Uterus (tissue), 4 donors: Measurements from ENCODE around the gene RNFT2. TPM values are rescaled to one million over a fixed set of nuclear protein-coding genes. Genes with fewer than 3 reads are reported as not detected.

Experiments used
- DNase-seq, 2 donors: peaks; one replicate each; pipeline ENCODE4 v3.0.0-alpha.2; 2019 to 2020
- H3K27ac ChIP-seq, 2 donors: fragments of 200-600 bp; sonication (generic); 1 replicate in 1 of 2; 2 replicates in 1 of 2; pipeline ENCODE4 v1.5.1; 2016 to 2018
- H3K27me3 ChIP-seq, 2 donors: fragments of 200-600 bp; sonication (generic); one replicate each; pipeline ENCODE4 v1.5.1; 2018 to 2019; ENCODE audit warnings: control low read depth in 1 of 2
- H3K36me3 ChIP-seq, 2 donors: fragments of 200-600 bp; sonication (generic); one replicate each; pipeline ENCODE4 v1.5.1; 2019; ENCODE audit warnings: control low read depth in 1 of 2
- H3K4me1 ChIP-seq, 2 donors: fragments of 200-600 bp; sonication (generic); one replicate each; pipeline ENCODE4 v1.5.1; 2018 to 2019; ENCODE audit warnings: control low read depth in 1 of 2
- H3K4me3 ChIP-seq, 2 donors: fragments of 200-600 bp; sonication (generic); 1 replicate in 1 of 2; 2 replicates in 1 of 2; pipeline ENCODE4 v1.5.1; 2018 to 2019; ENCODE audit warnings: mild to moderate bottlenecking in 1 of 2
- H3K9me3 ChIP-seq, 2 donors: fragments of 200-600 bp; sonication (generic); one replicate each; pipeline ENCODE4 v1.5.1; 2019; ENCODE audit warnings: control low read depth in 1 of 2
- CTCF ChIP-seq, 4 experiments: fragments of 200-600 bp in 2 of 4; fragments of 450-650 bp in 2 of 4; sonication (generic) in 2 of 4; IDR thresholded peaks; one replicate each; pipeline ENCODE4 v1.5.1; 2016 to 2019; ENCODE audit warnings: antibody characterized with exemption in 4 of 4, mild to moderate bottlenecking in 2 of 4, moderate library complexity in 1 of 4
- POLR2A ChIP-seq, 2 donors: fragments of 450-650 bp; IDR thresholded peaks; one replicate each; pipeline ENCODE4 v1.6.1; 2016; ENCODE audit warnings: antibody characterized with exemption in 2 of 2, mild to moderate bottlenecking in 1 of 2, moderate library complexity in 1 of 2
- intact Hi-C: fragments of 100-400 bp; cut with DNase I; formaldehyde crosslinking; loops from one replicate; pipeline ENCODE4 v1.15.1; 2023; ENCODE audit warnings: low total_unique reads
- total RNA-seq, 4 donors: library from RNA; depleted of rRNA in 3 of 4; stranded (reverse); fragments of >200 nt in 3 of 4; gene quantifications; one replicate each; pipeline versions ENCODE4 v1.1.0 to v1.2.4, GENCODE V29; 2014 to 2023
- donor health status: DM: yes; HTN: yes; CAD: no.

Gene RNFT2
- total RNA-seq, 4 donors from 2014 or later = 1.4 to 4.7 TPM; not detected in 2

GRCh38 chr12:116697305-116697704 lies 40.8 kb upstream of the RNFT2 start:
- DNase-seq = no peak
- no peaks in the 10 kb centered on the region for H3K9me3 ChIP-seq
- intact Hi-C loops = no loop called here
- no peaks in the 10 kb centered on the region for H3K4me1 ChIP-seq
- H3K27ac ChIP-seq = no peak overlapping the region
- no peak for TF ChIP-seq POLR2A (IDR thresholded peaks at IDR 0.05)
- no peak for TF ChIP-seq CTCF (IDR thresholded peaks at IDR 0.05)
- no peak overlapping the region for H3K4me3 ChIP-seq
- H3K36me3 ChIP-seq = no peaks in the 10 kb centered on the region
- peaks cover 0 to 6% of the 10 kb centered on the region in 2 donors for H3K27me3 ChIP-seq

DNA sequence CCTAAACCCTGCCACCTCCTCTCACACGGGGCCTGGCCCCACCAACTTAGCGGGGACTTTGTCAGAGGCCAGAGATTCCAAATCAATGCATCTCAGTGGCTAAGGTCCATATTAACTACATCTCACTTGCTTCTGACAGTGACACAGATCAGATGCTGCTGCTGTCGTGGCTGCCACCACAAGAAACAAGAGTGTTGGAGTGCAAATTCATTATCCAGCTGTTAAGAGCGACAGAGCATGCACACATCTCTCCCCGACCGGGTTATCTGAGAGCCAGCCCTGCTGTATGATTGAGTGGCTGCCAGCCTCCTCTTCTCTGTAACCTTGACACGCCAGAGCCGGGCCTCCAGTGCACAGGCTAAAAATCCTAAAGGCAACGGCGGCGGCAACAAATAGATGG lies 40.4 kb upstream of the RNFT2 start:
- no peak for TF ChIP-seq CTCF (IDR thresholded peaks at IDR 0.05)
- no peak for TF ChIP-seq POLR2A (IDR thresholded peaks at IDR 0.05)
- peaks cover 0 to 5% of the 10 kb centered on the region in 2 donors for H3K27me3 ChIP-seq
- no peak overlapping the region for H3K27ac ChIP-seq

GRCh38 chr12:116698116-116698515 lies 40.0 kb upstream of the RNFT2 start:
- Histone ChIP-seq H3K4me1 (no peaks in the 10 kb centered on the region), H3K9me3 (no peaks in the 10 kb centered on the region), H3K27ac (no peak overlapping the region), H3K4me3 (no peak overlapping the region), H3K36me3 (no peaks in the 10 kb centered on the region), H3K27me3 (peaks cover 0 to 3% of the 10 kb centered on the region in 2 donors)
- TF ChIP-seq POLR2A (IDR thresholded peaks at IDR 0.05) (no peak), CTCF (IDR thresholded peaks at IDR 0.05) (no peak)
- intact Hi-C loops = no loop called here
- DNase-seq = no peak

More for the DNA sequence above, 40.4 kb upstream of the RNFT2 start:
- no peak for DNase-seq
- Histone ChIP-seq H3K4me1 (no peaks in the 10 kb centered on the region), H3K9me3 (no peaks in the 10 kb centered on the region), H3K36me3 (no peaks in the 10 kb centered on the region), H3K4me3 (no peak overlapping the region)
- intact Hi-C loops = no loop called here

DNA sequence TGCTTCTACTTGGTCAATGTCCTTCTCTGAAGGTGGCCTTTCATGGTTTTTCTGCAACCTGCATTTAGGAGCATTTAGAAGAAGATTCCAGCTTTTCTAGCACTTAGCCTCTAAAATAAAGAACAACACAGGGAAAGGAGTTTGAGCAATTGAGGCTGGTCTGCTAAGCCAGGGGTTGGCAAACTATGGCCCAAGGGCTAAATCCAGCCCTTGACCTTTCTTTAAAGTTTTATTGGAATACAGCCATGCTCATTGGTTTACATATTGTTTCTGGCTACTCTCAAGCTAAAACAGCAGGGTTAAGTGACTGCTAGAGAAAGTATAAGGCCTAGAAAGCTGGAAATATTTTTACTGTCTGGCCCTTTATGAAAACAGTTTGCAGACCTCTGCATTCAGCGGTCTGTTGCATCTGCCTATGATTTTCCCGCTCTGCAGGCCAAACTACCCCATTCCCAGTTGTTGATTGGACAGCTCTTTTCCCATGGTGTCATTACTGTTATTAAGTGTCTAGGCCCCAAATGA lies 39.5 kb upstream of the RNFT2 start:
- Histone ChIP-seq H3K27ac (no peak overlapping the region), H3K4me3 (no peak overlapping the region), H3K9me3 (no peaks in the 10 kb centered on the region), H3K4me1 (no peaks in the 10 kb centered on the region), H3K36me3 (no peaks in the 10 kb centered on the region), H3K27me3 (no peaks in the 10 kb centered on the region)
- no peak for DNase-seq
- no peak for TF ChIP-seq POLR2A (IDR thresholded peaks at IDR 0.05)
- TF ChIP-seq CTCF (IDR thresholded peaks at IDR 0.05) = no peak
- intact Hi-C loops = no loop called here

- Histone ChIP-seq H3K27me3 (no peaks in the 10 kb centered on the region), H3K4me3 (no peak overlapping the region), H3K9me3 (no peaks in the 10 kb centered on the region), H3K36me3 (no peaks in the 10 kb centered on the region), H3K4me1 (no peaks in the 10 kb centered on the region), H3K27ac (no peak overlapping the region)
- DNase-seq = no peak
- TF ChIP-seq CTCF (IDR thresholded peaks at IDR 0.05) = no peak
- intact Hi-C loops = no loop called here
These were observed 38.0 kb upstream of the RNFT2 start for GRCh38 chr12:116700066-116700465.
